HL-60 (cell line): ENCODE results near the gene EML6.

Experiments
- DNase-seq, 2 experiments: peaks; one replicate each; pipeline ENCODE4 v3.0.0-alpha.2; 2010 to 2020; ENCODE audit warnings: low read depth in 1 of 2, low spot score in 1 of 2
- H3K27ac ChIP-seq: fragments of 250-450 bp; sonication (Bioruptor Pico); replicated peaks from 2 replicates; pipeline ENCODE4 v1.5.1; 2020; ENCODE audit warnings: mild to moderate bottlenecking, moderate library complexity
- H3K27me3 ChIP-seq: fragments of 250-450 bp; sonication (Bioruptor Pico); 2 replicates; pipeline ENCODE4 v1.5.1; 2021; ENCODE audit warnings: mild to moderate bottlenecking, moderate library complexity; ENCODE audit not compliant: insufficient read depth, poor library complexity, severe bottlenecking
- H3K4me3 ChIP-seq: replicated peaks from 2 replicates; pipeline ENCODE4 v1.5.1; 2011; ENCODE audit warnings: mild to moderate bottlenecking, control low read depth, low read length; ENCODE audit not compliant: insufficient read depth
- CTCF ChIP-seq: IDR thresholded peaks from one replicate; pipeline ENCODE4 v1.5.1; 2011; ENCODE audit warnings: low read length, control low read depth, inconsistent platforms; ENCODE audit not compliant: insufficient read depth
- GABPA ChIP-seq: IDR thresholded peaks from 2 replicates; pipeline ENCODE4 v1.6.1; 2012; ENCODE audit warnings: low read depth
- POLR2AphosphoS5 ChIP-seq: IDR thresholded peaks from 2 replicates; pipeline ENCODE4 v1.6.1; 2012; ENCODE audit warnings: low read depth
- SPI1 ChIP-seq: IDR thresholded peaks from 2 replicates; pipeline ENCODE4 v1.6.1; 2012; ENCODE audit warnings: low read depth, mild to moderate bottlenecking, borderline replicate concordance
- TF ChIP-seq, protein P1 (sequence below): IDR thresholded peaks from 2 replicates; pipeline ENCODE4 v1.6.1; 2012; ENCODE audit warnings: low read depth; ENCODE audit not compliant: insufficient replicate concordance

EML6 gene

DNA sequence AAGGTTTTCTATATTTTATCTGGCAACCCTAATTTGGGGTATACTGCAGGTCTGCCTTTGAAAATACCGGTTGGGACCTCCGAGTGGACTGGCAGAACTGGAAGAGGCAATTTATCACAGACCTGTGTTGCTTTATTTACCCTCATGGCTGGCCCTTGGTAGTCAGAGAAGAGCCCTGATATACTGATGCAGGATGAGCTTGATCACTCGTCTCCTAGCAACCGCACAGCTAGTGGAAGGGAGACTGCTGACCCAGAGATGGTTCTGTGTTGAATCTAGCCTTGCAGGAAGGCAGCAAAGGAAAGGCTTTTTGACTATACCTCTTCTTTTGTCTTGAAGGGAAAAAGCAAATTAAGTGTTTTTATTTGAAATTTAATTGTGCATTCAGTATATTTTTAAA, 154.7 kb downstream of the EML6 start:
- Histone ChIP-seq H3K27ac (no peak overlapping the region), H3K4me3 (no peak overlapping the region), H3K27me3 (no peaks in the 10 kb centered on the region)
- no peak for DNase-seq
- TF ChIP-seq POLR2AphosphoS5 (no peak), GABPA (no peak), SPI1 (no peak), CTCF (no peak)
- TF ChIP-seq, protein P1, sequence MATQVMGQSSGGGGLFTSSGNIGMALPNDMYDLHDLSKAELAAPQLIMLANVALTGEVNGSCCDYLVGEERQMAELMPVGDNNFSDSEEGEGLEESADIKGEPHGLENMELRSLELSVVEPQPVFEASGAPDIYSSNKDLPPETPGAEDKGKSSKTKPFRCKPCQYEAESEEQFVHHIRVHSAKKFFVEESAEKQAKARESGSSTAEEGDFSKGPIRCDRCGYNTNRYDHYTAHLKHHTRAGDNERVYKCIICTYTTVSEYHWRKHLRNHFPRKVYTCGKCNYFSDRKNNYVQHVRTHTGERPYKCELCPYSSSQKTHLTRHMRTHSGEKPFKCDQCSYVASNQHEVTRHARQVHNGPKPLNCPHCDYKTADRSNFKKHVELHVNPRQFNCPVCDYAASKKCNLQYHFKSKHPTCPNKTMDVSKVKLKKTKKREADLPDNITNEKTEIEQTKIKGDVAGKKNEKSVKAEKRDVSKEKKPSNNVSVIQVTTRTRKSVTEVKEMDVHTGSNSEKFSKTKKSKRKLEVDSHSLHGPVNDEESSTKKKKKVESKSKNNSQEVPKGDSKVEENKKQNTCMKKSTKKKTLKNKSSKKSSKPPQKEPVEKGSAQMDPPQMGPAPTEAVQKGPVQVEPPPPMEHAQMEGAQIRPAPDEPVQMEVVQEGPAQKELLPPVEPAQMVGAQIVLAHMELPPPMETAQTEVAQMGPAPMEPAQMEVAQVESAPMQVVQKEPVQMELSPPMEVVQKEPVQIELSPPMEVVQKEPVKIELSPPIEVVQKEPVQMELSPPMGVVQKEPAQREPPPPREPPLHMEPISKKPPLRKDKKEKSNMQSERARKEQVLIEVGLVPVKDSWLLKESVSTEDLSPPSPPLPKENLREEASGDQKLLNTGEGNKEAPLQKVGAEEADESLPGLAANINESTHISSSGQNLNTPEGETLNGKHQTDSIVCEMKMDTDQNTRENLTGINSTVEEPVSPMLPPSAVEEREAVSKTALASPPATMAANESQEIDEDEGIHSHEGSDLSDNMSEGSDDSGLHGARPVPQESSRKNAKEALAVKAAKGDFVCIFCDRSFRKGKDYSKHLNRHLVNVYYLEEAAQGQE, result no peak

DNA sequence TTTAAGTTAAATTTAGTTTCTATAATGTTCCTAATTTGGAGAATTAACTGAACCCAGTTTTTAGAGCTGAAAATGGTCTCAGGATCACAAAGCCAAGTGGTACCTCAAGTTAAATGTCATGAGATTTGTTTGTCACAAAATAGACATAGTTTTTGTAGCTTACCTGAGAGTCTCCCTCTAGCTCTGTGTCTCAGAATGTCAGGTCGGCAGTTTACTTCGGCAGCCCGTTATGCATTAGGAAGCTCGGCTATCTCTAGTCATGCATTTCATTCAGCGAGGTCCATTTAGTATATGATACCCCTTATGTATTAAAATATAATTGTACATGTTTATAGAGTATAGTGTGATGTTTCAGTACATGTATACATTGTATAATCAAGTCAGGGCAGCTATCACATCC, 155.6 kb downstream of the EML6 start:
- no peak overlapping the region for H3K4me3 ChIP-seq
- TF ChIP-seq CTCF (no peak), POLR2AphosphoS5 (no peak), SPI1 (no peak), GABPA (no peak)
- TF ChIP-seq, protein P1, result no peak
- DNase-seq, result no peak

GRCh38 chr2:54879598-54880332, 156.3 kb downstream of the EML6 start:
- no peak for TF ChIP-seq POLR2AphosphoS5
- TF ChIP-seq GABPA, result no peak
- no peak for TF ChIP-seq SPI1
- TF ChIP-seq, protein P1, result no peak
- no peak for TF ChIP-seq CTCF
- Histone ChIP-seq H3K4me3 (no peak overlapping the region), H3K27ac (no peak overlapping the region), H3K27me3 (no peaks in the 10 kb centered on the region)
- no peak for DNase-seq

More for the DNA sequence above, 155.6 kb downstream of the EML6 start:
- H3K27ac ChIP-seq, result no peak overlapping the region
- H3K27me3 ChIP-seq, result no peaks in the 10 kb centered on the region
